ENCODE measurements around the gene LSM8. TPM values are rescaled to one million over a fixed set of nuclear protein-coding genes. Genes with fewer than 3 reads are reported as not detected.

Gene LSM8
- total RNA-seq, 1 experiment from 2014 or later = 29.4 TPM

DNA sequence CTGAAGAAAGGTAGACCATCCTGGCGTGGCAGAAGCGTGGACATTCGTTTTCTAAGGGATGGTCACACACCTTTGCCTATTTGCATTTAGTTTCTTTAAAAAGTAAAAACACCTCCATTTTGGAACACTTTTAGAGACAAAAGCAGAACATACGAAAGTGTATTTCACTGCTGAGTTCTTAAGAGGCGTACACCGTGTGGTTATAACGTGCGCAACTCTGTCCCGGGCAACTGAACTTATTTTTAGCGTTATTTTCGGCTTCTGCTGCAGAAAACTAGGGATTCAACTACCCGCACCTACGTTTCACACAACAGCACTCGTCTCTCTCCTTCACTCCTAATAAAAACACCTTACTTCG lies 557 bp upstream of the LSM8 start:
- no peaks in the 10 kb centered on the region for H3K27me3 ChIP-seq (ENCODE audit: insufficient read depth, low read length)
- ChIA-PET CTCF (no interaction called here), RAD21 (ENCODE audit: low non-redundant PET in 1 of 2, low total read pairs in 2 of 2, uncharacterized antibody in 2 of 2, unreplicated experiment in 2 of 2) (no interaction called here), POLR2A (no interaction called here)
- ATAC-seq = peak; percentile 31
- DNase-seq (ENCODE audit: low read depth, low spot score) = no peak
- no peaks in the 10 kb centered on the region for H3K9me2 ChIP-seq (ENCODE audit: insufficient read depth)
- peak overlapping the region; percentile 80 for H3K4me2 ChIP-seq (ENCODE audit: low read length)
- H3K9ac ChIP-seq (ENCODE audit: low read length) = peak overlapping the region; percentile 90
- H3K4me1 ChIP-seq (ENCODE audit: control insufficient read depth in 1 of 2, insufficient read depth in 2 of 2, low read length in 2 of 2) = peaks cover 2 to 15% of the 10 kb centered on the region in 2 experiments; a peak in 3 of 4 replicates
- H3K4me3 ChIP-seq (replicated peaks in 1 of 2; ENCODE audit: low read depth in 1 of 2, low read length in 2 of 2) = peak overlapping the region; percentile 70 to 91
- no peak overlapping the region for H2AFZ ChIP-seq (ENCODE audit: low read depth, low read length, poor library complexity, severe bottlenecking)
- H4K20me1 ChIP-seq (ENCODE audit: insufficient read depth) = no peaks in the 10 kb centered on the region; the same call in 1 of the 2 replicates
- BruUV-seq (replicated peaks) = TSS peak; percentile 94
- intact Hi-C loops (cut with micrococcal nuclease) = no loop called here
- TF ChIP-seq SP1 (IDR thresholded peaks at IDR 0.05; ENCODE audit: low read depth) (no peak), RAD21 (IDR thresholded peaks at IDR 0.05; ENCODE audit: low read depth) (no peak), FOSL1 (IDR thresholded peaks at IDR 0.05; ENCODE audit: low read depth) (no peak), JUND (IDR thresholded peaks at IDR 0.05) (no peak), TCF7L2 (IDR thresholded peaks at IDR 0.05; ENCODE audit: borderline replicate concordance, extremely low read depth, insufficient read depth, insufficient read length) (no peak), SIN3A (IDR thresholded peaks at IDR 0.05; ENCODE audit: low read depth) (no peak), CBX3 (IDR thresholded peaks at IDR 0.05; ENCODE audit: low read depth) (no peak), ZNF274 (IDR thresholded peaks at IDR 0.05; ENCODE audit: low read depth, low read length) (no peak), SRF (IDR thresholded peaks at IDR 0.05; ENCODE audit: low read depth) (no peak), CEBPB (IDR thresholded peaks at IDR 0.05; ENCODE audit: low read depth) (no peak), ZFX (IDR thresholded peaks at IDR 0.05) (no peak), POLR2A (IDR thresholded peaks at IDR 0.05; ENCODE audit: borderline replicate concordance, extremely low read depth, insufficient read depth, insufficient read length) (no peak), YY1 (IDR thresholded peaks at IDR 0.05; ENCODE audit: extremely low read depth, insufficient replicate concordance, low read depth, low read length) (no peak), EZH2 (IDR thresholded peaks at IDR 0.05) (no peak), EZH2phosphoT487 (IDR thresholded peaks at IDR 0.05; ENCODE audit: borderline replicate concordance) (no peak), EGR1 (IDR thresholded peaks at IDR 0.05; ENCODE audit: low read depth) (no peak)
- TF ChIP-seq, protein P1, sequence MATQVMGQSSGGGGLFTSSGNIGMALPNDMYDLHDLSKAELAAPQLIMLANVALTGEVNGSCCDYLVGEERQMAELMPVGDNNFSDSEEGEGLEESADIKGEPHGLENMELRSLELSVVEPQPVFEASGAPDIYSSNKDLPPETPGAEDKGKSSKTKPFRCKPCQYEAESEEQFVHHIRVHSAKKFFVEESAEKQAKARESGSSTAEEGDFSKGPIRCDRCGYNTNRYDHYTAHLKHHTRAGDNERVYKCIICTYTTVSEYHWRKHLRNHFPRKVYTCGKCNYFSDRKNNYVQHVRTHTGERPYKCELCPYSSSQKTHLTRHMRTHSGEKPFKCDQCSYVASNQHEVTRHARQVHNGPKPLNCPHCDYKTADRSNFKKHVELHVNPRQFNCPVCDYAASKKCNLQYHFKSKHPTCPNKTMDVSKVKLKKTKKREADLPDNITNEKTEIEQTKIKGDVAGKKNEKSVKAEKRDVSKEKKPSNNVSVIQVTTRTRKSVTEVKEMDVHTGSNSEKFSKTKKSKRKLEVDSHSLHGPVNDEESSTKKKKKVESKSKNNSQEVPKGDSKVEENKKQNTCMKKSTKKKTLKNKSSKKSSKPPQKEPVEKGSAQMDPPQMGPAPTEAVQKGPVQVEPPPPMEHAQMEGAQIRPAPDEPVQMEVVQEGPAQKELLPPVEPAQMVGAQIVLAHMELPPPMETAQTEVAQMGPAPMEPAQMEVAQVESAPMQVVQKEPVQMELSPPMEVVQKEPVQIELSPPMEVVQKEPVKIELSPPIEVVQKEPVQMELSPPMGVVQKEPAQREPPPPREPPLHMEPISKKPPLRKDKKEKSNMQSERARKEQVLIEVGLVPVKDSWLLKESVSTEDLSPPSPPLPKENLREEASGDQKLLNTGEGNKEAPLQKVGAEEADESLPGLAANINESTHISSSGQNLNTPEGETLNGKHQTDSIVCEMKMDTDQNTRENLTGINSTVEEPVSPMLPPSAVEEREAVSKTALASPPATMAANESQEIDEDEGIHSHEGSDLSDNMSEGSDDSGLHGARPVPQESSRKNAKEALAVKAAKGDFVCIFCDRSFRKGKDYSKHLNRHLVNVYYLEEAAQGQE (IDR thresholded peaks at IDR 0.05; ENCODE audit: low read depth) = no peak
- TF ChIP-seq, protein P2, sequence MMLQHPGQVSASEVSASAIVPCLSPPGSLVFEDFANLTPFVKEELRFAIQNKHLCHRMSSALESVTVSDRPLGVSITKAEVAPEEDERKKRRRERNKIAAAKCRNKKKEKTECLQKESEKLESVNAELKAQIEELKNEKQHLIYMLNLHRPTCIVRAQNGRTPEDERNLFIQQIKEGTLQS (IDR thresholded peaks at IDR 0.05) = no peak
- TF ChIP-seq, protein P3, sequence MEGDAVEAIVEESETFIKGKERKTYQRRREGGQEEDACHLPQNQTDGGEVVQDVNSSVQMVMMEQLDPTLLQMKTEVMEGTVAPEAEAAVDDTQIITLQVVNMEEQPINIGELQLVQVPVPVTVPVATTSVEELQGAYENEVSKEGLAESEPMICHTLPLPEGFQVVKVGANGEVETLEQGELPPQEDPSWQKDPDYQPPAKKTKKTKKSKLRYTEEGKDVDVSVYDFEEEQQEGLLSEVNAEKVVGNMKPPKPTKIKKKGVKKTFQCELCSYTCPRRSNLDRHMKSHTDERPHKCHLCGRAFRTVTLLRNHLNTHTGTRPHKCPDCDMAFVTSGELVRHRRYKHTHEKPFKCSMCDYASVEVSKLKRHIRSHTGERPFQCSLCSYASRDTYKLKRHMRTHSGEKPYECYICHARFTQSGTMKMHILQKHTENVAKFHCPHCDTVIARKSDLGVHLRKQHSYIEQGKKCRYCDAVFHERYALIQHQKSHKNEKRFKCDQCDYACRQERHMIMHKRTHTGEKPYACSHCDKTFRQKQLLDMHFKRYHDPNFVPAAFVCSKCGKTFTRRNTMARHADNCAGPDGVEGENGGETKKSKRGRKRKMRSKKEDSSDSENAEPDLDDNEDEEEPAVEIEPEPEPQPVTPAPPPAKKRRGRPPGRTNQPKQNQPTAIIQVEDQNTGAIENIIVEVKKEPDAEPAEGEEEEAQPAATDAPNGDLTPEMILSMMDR (IDR thresholded peaks at IDR 0.05 in 2 of 3, conservative IDR thresholded peaks at IDR 0.05 in 1 of 3; ENCODE audit: borderline replicate concordance in 1 of 3, insufficient read depth in 1 of 3, low read depth in 2 of 3, low read length in 2 of 3) = no peak
- TF ChIP-seq, protein P4, sequence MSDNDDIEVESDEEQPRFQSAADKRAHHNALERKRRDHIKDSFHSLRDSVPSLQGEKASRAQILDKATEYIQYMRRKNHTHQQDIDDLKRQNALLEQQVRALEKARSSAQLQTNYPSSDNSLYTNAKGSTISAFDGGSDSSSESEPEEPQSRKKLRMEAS (IDR thresholded peaks at IDR 0.05) = no peak
- H3K27ac ChIP-seq (ENCODE audit: low read depth, low read length) = peak overlapping the region; percentile 69
- peaks cover 58% of the 10 kb centered on the region for H3K79me2 ChIP-seq (ENCODE audit: insufficient read depth, low read length)
- no peaks in the 10 kb centered on the region for H3K9me3 ChIP-seq (ENCODE audit: control insufficient read depth in 1 of 2, insufficient read depth in 1 of 2, low read depth in 1 of 2, low read length in 2 of 2)
- H3K36me3 ChIP-seq (ENCODE audit: control insufficient read depth in 1 of 2, insufficient read depth in 2 of 2, low read length in 2 of 2) = peaks cover 13% of the 10 kb centered on the region in 2 experiments; a peak in 3 of 4 replicates

Data from HCT116 (cell line).